ENCODE measurements around the gene AATK. TPM values are rescaled to one million over a fixed set of nuclear protein-coding genes. Genes with fewer than 3 reads are reported as not detected.
A peak's percentile ranks its signal among the peaks of the same experiment; 100 is the strongest.

Gene AATK
- total and polyA plus RNA-seq, 2 of the 13 experiments (the other 11 are each of a cell fraction or from before 2014, with no cell fraction given), result 2.9 to 8.4 TPM

- TF ChIP-seq GMEB1 (CRISPR knock-in tag; IDR thresholded peaks at IDR 0.05; ENCODE audit: borderline replicate concordance) (peak; percentile 17; the same call in 1 of the 2 replicates), RORA (CRISPR knock-in tag; IDR thresholded peaks at IDR 0.05) (no peak), ZXDC (CRISPR knock-in tag; IDR thresholded peaks at IDR 0.05) (no peak), ZBTB2 (CRISPR knock-in tag; IDR thresholded peaks at IDR 0.05; ENCODE audit: low read depth) (no peak), ZNF644 (CRISPR knock-in tag; IDR thresholded peaks at IDR 0.05; ENCODE audit: low read depth) (no peak), IRF1 (CRISPR knock-in tag; IDR thresholded peaks at IDR 0.05; ENCODE audit: low read depth) (no peak), SP2 (CRISPR knock-in tag; IDR thresholded peaks at IDR 0.05) (no peak), PITX1 (CRISPR knock-in tag; IDR thresholded peaks at IDR 0.05) (peak; percentile 4; the same call in 1 of the 2 replicates), NR2F2 (IDR thresholded peaks at IDR 0.05; ENCODE audit: borderline replicate concordance, low read depth) (peak; percentile 91; the same call in 1 of the 2 replicates), SP1 (IDR thresholded peaks at IDR 0.05) (no peak), SP1 (CRISPR knock-in tag; IDR thresholded peaks at IDR 0.05) (no peak), ZNF430 (CRISPR knock-in tag; IDR thresholded peaks at IDR 0.05) (peak; percentile 36; the same call in 1 of the 2 replicates), SRF (IDR thresholded peaks at IDR 0.05; ENCODE audit: low read depth, low read length) (no peak), SMARCC2 (IDR thresholded peaks at IDR 0.05) (no peak), HINFP (CRISPR knock-in tag; IDR thresholded peaks at IDR 0.05; ENCODE audit: low read depth) (peak; percentile 51; the same call in 1 of the 2 replicates), EHMT2 (IDR thresholded peaks at IDR 0.05; ENCODE audit: borderline replicate concordance, low read depth, low read length) (no peak), KLF15 (CRISPR knock-in tag; IDR thresholded peaks at IDR 0.05; ENCODE audit: borderline replicate concordance) (no peak), ZFP41 (CRISPR knock-in tag; IDR thresholded peaks at IDR 0.05; ENCODE audit: borderline replicate concordance) (no peak), HIVEP1 (CRISPR knock-in tag; IDR thresholded peaks at IDR 0.05) (no peak), U2AF2 (IDR thresholded peaks at IDR 0.05; ENCODE audit: low read depth, low read length) (no peak), NCOR1 (IDR thresholded peaks at IDR 0.05; ENCODE audit: borderline replicate concordance, low read length) (peak; percentile 27; the same call in 1 of the 2 replicates)
Measured at GRCh38 chr17:81132770-81133723, 33.0 kb downstream of the AATK start (continued).

All from HepG2 (cell line).